BLaER1 treated with 17β-estradiol and CSF1 and Interleukin-3, amounts not matched to agents 10 nM and 100 nM (cell line): ENCODE results near the gene YIF1A.
A peak's percentile ranks its signal among the peaks of the same experiment; 100 is the strongest.

Experiments used
- H3K27ac ChIP-seq, 11 experiments: shearing (Covaris generic); formaldehyde crosslinking; 2 replicates each; pipeline ENCODE4 v1.8.1; 2022
- H3K27me3 ChIP-seq, 11 experiments: shearing (Covaris generic); formaldehyde crosslinking; 2 replicates each; pipeline ENCODE4 v1.8.1; 2022
- H3K36me3 ChIP-seq, 11 experiments: shearing (Covaris generic); formaldehyde crosslinking; 2 replicates each; pipeline ENCODE4 v1.8.1; 2022
- H3K4me1 ChIP-seq, 10 experiments: shearing (Covaris generic); formaldehyde crosslinking; 2 replicates each; pipeline ENCODE4 v1.8.1; 2022
- H3K4me2 ChIP-seq, 11 experiments: shearing (Covaris generic); formaldehyde crosslinking; 2 replicates each; pipeline ENCODE4 v1.8.1; 2022
- H3K4me3 ChIP-seq, 10 experiments: shearing (Covaris generic); formaldehyde crosslinking; 2 replicates each; pipeline ENCODE4 v1.8.1; 2022
- H3K9ac ChIP-seq, 11 experiments: shearing (Covaris generic); formaldehyde crosslinking; 2 replicates each; pipeline ENCODE4 v1.8.1; 2022
- H3K9me3 ChIP-seq, 11 experiments: shearing (Covaris generic); formaldehyde crosslinking; replicated peaks in 1 of 11; 2 replicates each; pipeline ENCODE4 v1.8.1; 2022
- H4K20me1 ChIP-seq, 11 experiments: shearing (Covaris generic); formaldehyde crosslinking; 2 replicates each; pipeline ENCODE4 v1.8.1; 2022
- Cebpa-rat ChIP-seq, 11 experiments: shearing (Covaris generic); IDR thresholded peaks; 2 replicates each; pipeline ENCODE4 v1.8.1; 2022

YIF1A gene

GRCh38 chr11:66315921-66316811 is 27.2 kb upstream of the YIF1A start:
- Histone ChIP-seq H3K4me2 (peak overlapping the region; percentile 98 to 100 (median 100)), H3K9ac (peak overlapping the region; percentile 81 to 92 (median 87)), H3K36me3 (no peaks in the 10 kb centered on the region), H3K27ac (peak overlapping the region; percentile 73 to 98 (median 94); a peak in 21 of 22 replicates), H3K9me3 (peaks cover 0 to 18% (median 12%) of the 10 kb centered on the region in 11 experiments; a peak in 15 of 22 replicates), H3K4me1 (peaks cover 63 to 73% (median 70%) of the 10 kb centered on the region in 10 experiments), H4K20me1 (peaks cover 0 to 32% (median 12%) of the 10 kb centered on the region in 11 experiments; a peak in 12 of 22 replicates), H3K27me3 (no peaks in the 10 kb centered on the region), H3K4me3 (peak overlapping the region; percentile 52 to 80 (median 69))
- TF ChIP-seq Cebpa-rat (IDR thresholded peaks at IDR 0.05), result no peak

GRCh38 chr11:66315498-66315885 is 26.5 kb upstream of the YIF1A start:
- peak overlapping the region; percentile 81 to 92 (median 87) for H3K9ac ChIP-seq
- H4K20me1 ChIP-seq, result peaks cover 0 to 32% (median 12%) of the 10 kb centered on the region in 11 experiments; a peak in 12 of 22 replicates
- peak overlapping the region; percentile 73 to 98 (median 94); a peak in 21 of 22 replicates for H3K27ac ChIP-seq
- H3K9me3 ChIP-seq, result peaks cover 0 to 17% (median 11%) of the 10 kb centered on the region in 11 experiments; a peak in 15 of 22 replicates
- peaks cover 63 to 80% (median 77%) of the 10 kb centered on the region in 10 experiments for H3K4me1 ChIP-seq
- TF ChIP-seq Cebpa-rat (IDR thresholded peaks at IDR 0.05), result no peak
- H3K27me3 ChIP-seq, result no peaks in the 10 kb centered on the region
- peak overlapping the region; percentile 98 to 100 (median 100) for H3K4me2 ChIP-seq
- peak overlapping the region; percentile 52 to 80 (median 69) for H3K4me3 ChIP-seq
- no peaks in the 10 kb centered on the region for H3K36me3 ChIP-seq

GRCh38 chr11:66314561-66315497 is 25.9 kb upstream of the YIF1A start:
- Histone ChIP-seq H3K4me1 (peaks cover 63 to 86% (median 80%) of the 10 kb centered on the region in 10 experiments), H3K4me2 (peak overlapping the region; percentile 98 to 100 (median 100)), H3K36me3 (no peaks in the 10 kb centered on the region), H3K4me3 (peak overlapping the region; percentile 52 to 80 (median 69)), H4K20me1 (peaks cover 0 to 32% (median 12%) of the 10 kb centered on the region in 11 experiments; a peak in 12 of 22 replicates), H3K27ac (peak overlapping the region; percentile 73 to 98 (median 94); a peak in 21 of 22 replicates), H3K9me3 (peaks cover 0 to 11% (median 5%) of the 10 kb centered on the region in 11 experiments; a peak in 14 of 22 replicates), H3K27me3 (no peaks in the 10 kb centered on the region), H3K9ac (peak overlapping the region; percentile 81 to 92 (median 87))
- TF ChIP-seq Cebpa-rat (IDR thresholded peaks at IDR 0.05), result no peak

- H3K9me3 ChIP-seq, result peaks cover 0 to 4% (median 0%) of the 10 kb centered on the region in 11 experiments; a peak in 5 of 22 replicates
- H3K9ac ChIP-seq, result peak overlapping the region; percentile 81 to 92 (median 87)
- no peaks in the 10 kb centered on the region for H3K27me3 ChIP-seq
- H3K4me3 ChIP-seq, result peak overlapping the region; percentile 52 to 80 (median 69)
- no peaks in the 10 kb centered on the region for H3K36me3 ChIP-seq
- peaks cover 0 to 32% (median 12%) of the 10 kb centered on the region in 11 experiments; a peak in 12 of 22 replicates for H4K20me1 ChIP-seq
- peaks cover 61 to 87% (median 77%) of the 10 kb centered on the region in 10 experiments for H3K4me1 ChIP-seq
- H3K27ac ChIP-seq, result peak overlapping the region; percentile 73 to 98 (median 94); a peak in 21 of 22 replicates
- TF ChIP-seq Cebpa-rat (IDR thresholded peaks at IDR 0.05), result no peak
- H3K4me2 ChIP-seq, result peak overlapping the region; percentile 98 to 100 (median 100)
These were observed 25.2 kb upstream of the YIF1A start for GRCh38 chr11:66314186-66314501.

GRCh38 chr11:66313321-66314185 is 24.6 kb upstream of the YIF1A start:
- Histone ChIP-seq H3K9me3 (no peaks in the 10 kb centered on the region), H3K27ac (peak overlapping the region; percentile 73 to 98 (median 94)), H4K20me1 (peaks cover 0 to 32% (median 12%) of the 10 kb centered on the region in 11 experiments; a peak in 12 of 22 replicates), H3K4me1 (peaks cover 55 to 81% (median 71%) of the 10 kb centered on the region in 10 experiments), H3K4me2 (peak overlapping the region; percentile 98 to 100 (median 100)), H3K9ac (peak overlapping the region; percentile 81 to 92 (median 87)), H3K4me3 (peak overlapping the region; percentile 52 to 80 (median 69)), H3K36me3 (no peaks in the 10 kb centered on the region), H3K27me3 (no peaks in the 10 kb centered on the region)
- TF ChIP-seq Cebpa-rat (IDR thresholded peaks at IDR 0.05), result no peak

GRCh38 chr11:66312549-66313320 is 23.8 kb upstream of the YIF1A start:
- no peak for TF ChIP-seq Cebpa-rat (IDR thresholded peaks at IDR 0.05)

GRCh38 chr11:66311965-66312548 is 23.1 kb upstream of the YIF1A start:
- Histone ChIP-seq H3K36me3 (no peaks in the 10 kb centered on the region), H4K20me1 (peaks cover 0 to 32% (median 12%) of the 10 kb centered on the region in 11 experiments; a peak in 12 of 22 replicates), H3K27me3 (no peaks in the 10 kb centered on the region), H3K9ac (peak overlapping the region; percentile 64 to 80 (median 75)), H3K4me3 (peak overlapping the region; percentile 55 to 72 (median 60)), H3K4me2 (peak overlapping the region; percentile 64 to 89 (median 77)), H3K27ac (peak overlapping the region; percentile 33 to 82 (median 72); a peak in 21 of 22 replicates), H3K9me3 (no peaks in the 10 kb centered on the region), H3K4me1 (peaks cover 40 to 67% (median 57%) of the 10 kb centered on the region in 10 experiments)
- no peak for TF ChIP-seq Cebpa-rat (IDR thresholded peaks at IDR 0.05)

More at GRCh38 chr11:66312549-66313320, 23.8 kb upstream of the YIF1A start:
- Histone ChIP-seq H3K4me1 (peaks cover 47 to 73% (median 63%) of the 10 kb centered on the region in 10 experiments), H3K27me3 (no peaks in the 10 kb centered on the region), H4K20me1 (peaks cover 0 to 32% (median 12%) of the 10 kb centered on the region in 11 experiments; a peak in 12 of 22 replicates), H3K4me3 (peak overlapping the region; percentile 60 to 80 (median 69)), H3K4me2 (peak overlapping the region; percentile 98 to 100 (median 100)), H3K9ac (peak overlapping the region; percentile 81 to 92 (median 87)), H3K27ac (peak overlapping the region; percentile 73 to 98 (median 94)), H3K9me3 (no peaks in the 10 kb centered on the region), H3K36me3 (no peaks in the 10 kb centered on the region)
